Measurements from ENCODE around the gene LYZL4.

The LYZL4 gene

GRCh38 chr3:42368861-42369260 is 41.5 kb downstream of the LYZL4 start:
- TF ChIP-seq POLR2A (IDR thresholded peaks at IDR 0.05; ENCODE audit: extremely low read depth, insufficient read length) (no peak), MAX (IDR thresholded peaks at IDR 0.05; ENCODE audit: low read depth, low read length) (no peak), CTCF (IDR thresholded peaks at IDR 0.05; ENCODE audit: low read depth, low read length) (no peak), MYC (IDR thresholded peaks at IDR 0.05; ENCODE audit: low read depth, low read length) (no peak)
- DNase-seq (ENCODE audit: low read depth), result no peak
- H3K4me3 ChIP-seq (ENCODE audit: low read depth, low read length), result no peak overlapping the region

GRCh38 chr3:42367903-42368302 is 42.5 kb downstream of the LYZL4 start:
- DNase-seq (ENCODE audit: low read depth), result no peak
- no peak overlapping the region for H3K4me3 ChIP-seq (ENCODE audit: low read depth, low read length)
- TF ChIP-seq MYC (IDR thresholded peaks at IDR 0.05; ENCODE audit: low read depth, low read length) (no peak), CTCF (IDR thresholded peaks at IDR 0.05; ENCODE audit: low read depth, low read length) (no peak), MAX (IDR thresholded peaks at IDR 0.05; ENCODE audit: low read depth, low read length) (no peak), POLR2A (IDR thresholded peaks at IDR 0.05; ENCODE audit: extremely low read depth, insufficient read length) (no peak)

- TF ChIP-seq MYC (IDR thresholded peaks at IDR 0.05; ENCODE audit: low read depth, low read length), result no peak
- no peak overlapping the region for H3K4me3 ChIP-seq (ENCODE audit: low read depth, low read length)
- no peak for DNase-seq (ENCODE audit: low read depth)
These were observed 43.9 kb downstream of the LYZL4 start for GRCh38 chr3:42366550-42366949.

- DNase-seq (ENCODE audit: low read depth), result no peak
- no peak overlapping the region for H3K4me3 ChIP-seq (ENCODE audit: low read depth, low read length)
- TF ChIP-seq MAX (IDR thresholded peaks at IDR 0.05; ENCODE audit: low read depth, low read length) (no peak), CTCF (IDR thresholded peaks at IDR 0.05; ENCODE audit: low read depth, low read length) (no peak), MYC (IDR thresholded peaks at IDR 0.05; ENCODE audit: low read depth, low read length) (no peak), POLR2A (IDR thresholded peaks at IDR 0.05; ENCODE audit: extremely low read depth, insufficient read length) (no peak)
These were observed 53.1 kb downstream of the LYZL4 start for GRCh38 chr3:42357335-42357734.

- H3K4me3 ChIP-seq (ENCODE audit: low read depth, low read length), result no peak overlapping the region
- TF ChIP-seq CTCF (IDR thresholded peaks at IDR 0.05; ENCODE audit: low read depth, low read length), result no peak
- no peak for TF ChIP-seq POLR2A (IDR thresholded peaks at IDR 0.05; ENCODE audit: extremely low read depth, insufficient read length)
- no peak for TF ChIP-seq MAX (IDR thresholded peaks at IDR 0.05; ENCODE audit: low read depth, low read length)
- TF ChIP-seq MYC (IDR thresholded peaks at IDR 0.05; ENCODE audit: low read depth, low read length), result no peak
- DNase-seq (ENCODE audit: low read depth), result no peak
These were observed 54.8 kb downstream of the LYZL4 start for GRCh38 chr3:42355612-42356011.

GRCh38 chr3:42353631-42354030 is 56.8 kb downstream of the LYZL4 start:
- no peak overlapping the region for H3K4me3 ChIP-seq (ENCODE audit: low read depth, low read length)
- TF ChIP-seq MYC (IDR thresholded peaks at IDR 0.05; ENCODE audit: low read depth, low read length) (no peak), MAX (IDR thresholded peaks at IDR 0.05; ENCODE audit: low read depth, low read length) (no peak), CTCF (IDR thresholded peaks at IDR 0.05; ENCODE audit: low read depth, low read length) (no peak), POLR2A (IDR thresholded peaks at IDR 0.05; ENCODE audit: extremely low read depth, insufficient read length) (no peak)
- DNase-seq (ENCODE audit: low read depth), result no peak
